Fibroblast of pulmonary artery (primary cell): Measurements from ENCODE around the gene OR51I2.

ENCODE experiments used
- DNase-seq: peaks from one replicate; pipeline ENCODE4 v3.0.0-alpha.2; 2010; ENCODE audit warnings: low read depth
- H3K4me3 ChIP-seq: replicated peaks from 2 replicates; pipeline ENCODE4 v1.5.1; 2011; ENCODE audit warnings: low read depth, mild to moderate bottlenecking, control low read depth, low read length, moderate library complexity
- CTCF ChIP-seq: IDR thresholded peaks from 2 replicates; pipeline ENCODE4 v1.5.1; 2011; ENCODE audit warnings: mild to moderate bottlenecking, control low read depth, low read length, inconsistent platforms; ENCODE audit errors: missing control alignments

Gene OR51I2

DNA sequence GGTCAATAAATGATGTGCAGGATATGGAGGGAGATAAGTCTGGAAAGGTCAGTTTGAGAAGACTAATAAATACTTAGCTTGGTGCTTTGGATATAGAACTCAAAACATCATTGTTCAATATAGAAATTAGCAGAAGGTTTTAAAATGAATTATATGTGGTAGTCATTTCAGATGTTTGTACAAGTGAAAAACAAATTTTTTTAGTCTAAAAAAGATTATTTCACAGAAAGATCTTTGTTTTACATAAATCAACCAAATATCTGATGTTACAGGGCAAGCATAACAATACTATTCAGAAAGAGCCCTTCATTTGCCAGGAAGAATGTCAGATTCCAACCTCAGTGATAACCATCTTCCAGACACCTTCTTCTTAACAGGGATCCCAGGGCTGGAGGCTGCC, 39.3 kb downstream of the OR51I2 start, which contains the start of gene OR52D1:
Gene OR52D1, plus strand, starts transcription at position 301 of the 400 bp plus-strand sequence. Its CDS starts 22 bp downstream, at position 323.
- DNase-seq, result no peak
- H3K4me3 ChIP-seq, result no peak within 1 kb of the TSS
- no peak for TF ChIP-seq CTCF

- DNase-seq, result no peak
- TF ChIP-seq CTCF, result no peak
- H3K4me3 ChIP-seq, result no peak overlapping the region
Observed at GRCh38 chr11:5488798-5489399, 39.8 kb downstream of the OR51I2 start.

- no peak for TF ChIP-seq CTCF
- H3K4me3 ChIP-seq, result no peak overlapping the region
- no peak for DNase-seq
Observed at GRCh38 chr11:5489576-5490357, 40.6 kb downstream of the OR51I2 start.

DNA sequence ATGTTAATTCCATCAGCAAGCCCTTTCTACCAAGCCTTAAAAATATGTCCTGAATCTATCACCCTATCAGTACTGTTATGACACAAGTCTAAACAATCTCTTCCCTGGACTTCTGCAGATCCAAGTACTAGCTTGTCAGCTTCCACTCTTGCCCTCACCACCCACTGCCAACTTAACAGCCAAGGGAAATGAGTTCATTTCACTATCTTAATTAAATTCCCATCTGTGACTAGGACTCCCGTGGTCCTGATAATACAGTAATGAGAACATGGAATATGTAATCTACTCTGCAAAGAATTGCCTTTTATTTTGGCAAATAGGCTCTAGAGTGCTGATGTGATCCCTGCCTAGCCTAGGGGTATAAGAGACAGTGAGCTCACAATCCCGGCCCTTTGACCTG, 50.5 kb downstream of the OR51I2 start:
- H3K4me3 ChIP-seq, result no peak overlapping the region
- no peak for TF ChIP-seq CTCF
- DNase-seq, result no peak

DNA sequence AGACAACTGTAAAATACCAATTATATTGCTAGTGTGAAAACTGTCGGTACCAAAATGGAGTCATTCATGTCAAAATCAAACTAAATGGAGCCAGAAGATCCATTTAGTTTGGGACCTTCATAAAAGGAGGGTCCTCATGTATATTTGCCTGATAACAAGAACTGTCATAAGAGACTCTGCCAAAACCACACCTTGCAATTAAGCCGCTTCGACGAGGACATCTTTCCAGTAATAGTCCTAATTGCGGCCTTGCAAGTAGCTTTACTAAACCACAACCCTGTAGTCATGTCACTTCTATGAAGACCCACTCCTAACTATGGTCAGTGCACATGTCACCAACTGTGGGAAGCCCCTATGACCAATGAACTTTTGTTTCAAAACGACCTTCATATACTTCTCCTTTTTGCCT, 51.3 kb downstream of the OR51I2 start:
- H3K4me3 ChIP-seq, result no peak overlapping the region
- no peak for TF ChIP-seq CTCF
- no peak for DNase-seq

- DNase-seq, result no peak
- no peak for TF ChIP-seq CTCF
- H3K4me3 ChIP-seq, result no peak overlapping the region
Observed at GRCh38 chr11:5504403-5504921, 55.3 kb downstream of the OR51I2 start.
